DMS114 treated with DMSO at 0.1 percent for 48 hours (cell line): Measurements from ENCODE around the gene COL20A1.
A peak's percentile ranks its signal among the peaks of the same experiment; 100 is the strongest.

Experiments used
- DNase-seq: peaks from one replicate; lab custom pipeline; 2025; ENCODE audit not compliant: unreplicated experiment; lab: John Stamatoyannopoulos, UW

Gene COL20A1

GRCh38 chr20:63260521-63260920 lies 32.5 kb upstream of the COL20A1 start:
- DNase-seq = no peak

DNA sequence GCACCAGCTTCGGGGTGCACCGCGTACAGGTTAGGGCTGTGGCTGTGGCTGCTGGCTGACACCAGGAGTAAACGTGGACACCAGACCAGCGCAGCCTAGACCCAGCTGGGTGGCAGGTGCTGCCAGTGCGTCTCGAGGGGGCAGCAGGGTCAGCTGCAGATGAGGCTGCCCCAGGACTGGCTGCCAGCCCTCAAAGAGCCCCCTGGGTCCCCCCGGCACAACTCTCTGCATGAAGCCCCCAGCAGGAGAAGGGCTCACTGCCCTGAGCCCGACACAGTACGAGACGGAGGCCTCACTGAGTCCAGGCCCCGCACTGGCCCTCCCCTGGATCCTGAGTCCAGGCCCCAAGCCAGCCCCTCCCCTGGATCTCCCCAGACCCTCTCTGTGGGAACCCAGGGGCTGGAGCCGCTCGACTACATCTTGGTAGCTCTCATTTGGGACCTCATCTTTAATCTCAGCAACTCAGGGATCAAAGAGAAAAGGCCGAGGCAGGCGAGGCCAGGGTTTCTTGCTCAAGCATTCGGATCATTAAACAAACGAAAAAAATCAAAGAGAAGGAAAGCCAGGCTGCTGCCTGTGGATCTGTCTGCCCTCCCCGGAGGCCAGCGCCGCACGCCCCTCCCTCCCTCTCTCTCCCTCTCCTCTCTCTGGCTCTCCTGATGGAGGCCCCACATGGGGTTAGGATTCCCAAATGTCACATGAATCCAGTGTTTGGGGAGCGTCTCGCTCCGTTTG lies 31.8 kb upstream of the COL20A1 start:
- DNase-seq = no peak

DNA sequence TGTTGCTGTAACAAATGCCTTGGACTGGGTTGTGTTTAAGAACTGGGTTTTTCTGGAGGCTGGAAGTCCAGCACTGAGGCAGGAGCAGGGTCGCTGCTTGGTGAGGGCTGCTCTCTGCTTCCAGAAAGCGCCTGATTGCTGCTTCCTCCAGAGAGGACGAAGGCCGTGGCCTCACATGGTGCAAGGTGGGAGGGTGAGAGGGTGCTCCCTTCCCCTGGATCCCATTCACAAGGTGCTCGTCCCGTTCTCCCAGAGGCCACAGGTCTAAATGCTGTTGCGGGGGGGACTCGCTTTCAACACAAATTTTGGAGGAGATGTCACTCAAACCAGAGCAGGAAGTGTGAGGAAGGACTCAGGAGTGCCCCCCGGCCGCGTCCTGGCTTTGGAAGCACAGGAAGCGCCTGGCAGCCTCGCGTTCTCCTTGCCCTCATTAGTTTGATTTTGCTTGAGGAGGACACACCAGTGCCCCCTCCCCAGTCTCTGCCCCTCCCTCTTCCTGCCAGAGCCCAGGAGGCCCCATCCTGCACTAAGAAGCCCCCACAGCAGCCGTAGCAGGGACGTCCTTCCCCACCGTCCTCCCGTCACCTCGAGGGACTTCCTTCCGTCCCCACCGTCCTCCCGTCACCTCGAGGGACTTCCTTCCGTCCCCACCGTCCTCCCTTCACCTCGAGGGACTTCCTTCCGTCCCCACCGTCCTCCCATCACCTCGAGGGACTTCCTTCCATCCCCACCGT lies 31.0 kb upstream of the COL20A1 start:
- no peak for DNase-seq

GRCh38 chr20:63262836-63263235 lies 30.1 kb upstream of the COL20A1 start:
- DNase-seq = no peak

- DNase-seq = no peak
Observed at GRCh38 chr20:63264000-63264399, 29.0 kb upstream of the COL20A1 start.

DNA sequence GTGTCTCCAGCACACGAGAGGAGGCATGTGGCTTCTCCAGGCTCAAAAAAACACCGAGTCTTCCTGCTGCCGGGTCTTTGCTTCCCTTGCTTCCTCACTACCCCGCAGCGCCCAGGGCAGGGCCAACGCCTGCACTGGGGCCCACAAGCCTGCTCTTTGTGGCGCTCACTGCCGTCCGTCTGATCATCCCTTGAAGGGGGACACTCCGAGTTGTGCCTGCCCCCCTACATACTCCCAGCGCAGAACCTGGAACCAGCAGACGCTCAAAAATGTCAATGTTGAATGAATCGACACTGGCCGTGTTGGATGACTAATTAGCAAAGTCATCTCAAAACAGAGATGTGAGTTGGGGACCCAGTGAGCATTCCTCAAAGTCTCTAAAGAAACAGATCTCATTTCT lies 28.5 kb upstream of the COL20A1 start:
- DNase-seq = no peak

GRCh38 chr20:63265891-63266515 lies 27.0 kb upstream of the COL20A1 start:
- no peak for DNase-seq

GRCh38 chr20:63267691-63268090 lies 25.3 kb upstream of the COL20A1 start:
- DNase-seq = no peak

- no peak for DNase-seq
Observed at GRCh38 chr20:63268256-63268655, 24.7 kb upstream of the COL20A1 start.

DNA sequence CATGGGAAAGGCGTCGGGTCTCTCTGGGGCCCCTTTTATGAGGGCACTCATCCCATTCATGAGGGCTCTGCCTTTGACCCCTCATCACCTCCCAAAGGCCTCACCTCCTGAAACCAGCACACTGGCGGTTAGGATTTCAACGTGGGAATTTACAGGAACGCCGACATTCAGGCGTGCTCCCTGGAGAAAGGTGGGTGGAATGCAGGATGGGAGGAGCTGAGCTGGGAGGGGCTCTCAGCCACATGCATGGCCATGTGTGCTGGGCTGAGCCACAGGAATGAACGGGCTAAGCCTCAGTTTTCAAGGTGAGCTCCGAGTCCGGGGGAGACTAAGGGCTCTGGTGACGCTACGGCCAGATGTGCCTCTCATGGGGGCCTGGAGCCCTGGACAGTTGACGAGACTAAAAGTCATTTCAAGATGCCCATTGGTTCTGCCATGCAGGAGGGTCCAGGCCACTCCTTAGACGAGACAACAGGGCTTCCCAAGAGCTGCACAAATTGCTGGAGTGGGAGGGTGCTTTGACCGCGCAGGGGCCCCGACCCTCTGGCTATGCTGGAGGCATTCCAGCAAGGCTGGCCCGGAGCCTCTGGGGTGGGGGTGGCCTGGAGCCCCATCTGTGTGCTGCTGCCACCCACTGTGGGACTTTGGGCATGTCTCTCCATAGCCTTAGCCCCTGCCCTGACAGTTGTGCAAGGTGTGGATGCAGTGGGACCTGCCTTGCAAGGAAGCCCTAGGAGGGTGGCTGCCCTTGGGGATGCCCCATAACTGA lies 24.1 kb upstream of the COL20A1 start:
- no peak for DNase-seq

DNA sequence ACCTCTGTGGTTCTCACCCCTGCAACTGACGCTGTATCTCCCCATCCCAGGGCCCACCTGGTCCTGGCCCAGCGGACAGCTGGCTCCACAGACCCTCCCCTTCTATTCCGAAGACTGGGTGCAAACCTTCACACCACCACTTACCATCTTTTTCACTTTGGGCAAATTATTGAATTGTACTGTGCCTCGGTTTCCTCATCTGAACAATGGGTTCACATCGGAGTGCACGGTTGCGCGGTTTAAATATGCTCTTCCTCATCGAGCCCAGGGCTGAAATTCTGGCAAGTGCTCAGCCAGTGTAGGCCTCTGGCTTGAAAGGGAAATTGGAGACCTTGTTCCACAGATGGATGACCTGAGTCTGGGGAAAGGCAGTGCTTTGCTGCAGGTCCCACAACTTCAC lies 23.3 kb upstream of the COL20A1 start:
- no peak for DNase-seq

- no peak for DNase-seq
Observed at GRCh38 chr20:63270606-63271325, 22.2 kb upstream of the COL20A1 start.

- DNase-seq = peak; percentile 53
Observed at GRCh38 chr20:63272105-63273058, 20.6 kb upstream of the COL20A1 start, which contains the start of gene ARFGAP1. Gene ARFGAP1 (plus strand): TSS chr20:63272813. CDS start chr20:63275581, 2,768 bp downstream.

DNA sequence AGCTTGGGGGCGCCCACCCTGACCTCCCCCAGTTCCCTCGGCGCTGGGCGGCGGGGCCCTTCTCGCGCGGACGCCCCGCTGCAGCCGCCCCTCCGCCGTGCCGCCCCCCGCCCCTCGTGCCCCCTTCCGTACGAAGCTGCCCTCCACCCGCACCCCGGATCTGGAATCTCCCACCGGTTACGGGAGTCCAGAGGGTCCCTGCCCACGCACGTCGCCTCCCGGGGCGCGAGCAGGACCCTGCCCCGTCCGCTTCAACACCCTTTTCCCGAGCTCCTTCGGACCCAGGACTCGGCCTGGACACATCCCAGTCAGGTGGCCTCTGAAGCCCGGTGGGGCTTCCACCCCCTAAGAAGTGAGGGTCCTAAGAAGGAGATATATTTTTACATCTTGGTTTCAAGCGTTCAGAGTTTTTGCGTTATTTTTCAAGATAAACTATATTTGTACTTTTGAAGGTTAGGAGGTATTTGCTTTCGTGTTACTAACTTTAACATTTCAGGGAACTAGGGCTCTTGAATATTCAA lies 19.9 kb upstream of the COL20A1 start:
- no peak for DNase-seq

- no peak for DNase-seq
Observed at GRCh38 chr20:63273635-63274380, 19.2 kb upstream of the COL20A1 start.

DNA sequence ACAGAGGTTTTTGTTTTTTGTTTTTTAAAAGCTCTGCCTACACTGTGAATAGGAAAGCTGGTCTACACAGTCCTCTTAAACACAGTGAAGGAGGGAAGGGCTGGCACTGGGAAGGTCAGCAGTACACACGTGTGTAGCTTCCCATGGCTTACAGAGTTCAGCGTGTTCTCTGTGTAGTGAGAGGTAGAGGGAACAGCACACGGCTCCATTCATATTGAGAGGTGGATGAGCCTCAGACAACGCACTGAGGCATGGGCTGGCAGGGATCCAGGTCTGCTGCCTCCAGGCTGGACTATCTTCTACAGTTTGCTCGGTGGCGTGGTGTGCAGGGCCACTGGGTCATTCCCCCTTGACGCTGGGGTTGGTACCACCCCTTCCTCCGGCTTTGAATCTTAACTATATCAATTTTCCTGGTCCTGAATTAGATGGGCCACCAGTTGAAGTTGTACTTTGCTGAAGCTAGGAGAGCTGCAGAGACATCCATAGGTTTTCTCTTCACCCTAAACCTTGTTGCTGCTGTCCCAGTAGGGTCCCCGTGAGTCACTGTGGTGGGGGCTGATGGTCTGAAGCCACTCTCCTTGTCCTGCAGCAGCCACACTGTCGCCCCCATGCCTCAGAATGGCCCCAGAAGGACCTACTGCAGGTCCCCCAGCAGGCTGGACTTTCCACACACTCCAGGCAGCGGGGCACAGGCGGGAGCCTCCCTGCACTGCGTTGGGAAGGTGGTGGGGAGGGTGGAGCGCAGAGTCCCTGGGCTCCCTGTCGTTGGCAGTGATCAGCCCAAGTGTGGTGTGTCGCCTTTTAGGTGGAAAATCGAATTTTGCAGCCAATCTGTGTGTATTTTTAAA lies 18.4 kb upstream of the COL20A1 start:
- DNase-seq = no peak

- DNase-seq = no peak
Observed at GRCh38 chr20:63275825-63276224, 17.2 kb upstream of the COL20A1 start.

- no peak for DNase-seq
Observed at GRCh38 chr20:63276956-63277355, 16.0 kb upstream of the COL20A1 start.
